ENCODE results near the gene ANKIB1. TPM values are rescaled to one million over a fixed set of nuclear protein-coding genes. Genes with fewer than 3 reads are reported as not detected.
"Not testable (repeated sequence)": the region's sequence is repeated elsewhere in the genome, so short reads cannot be mapped to it uniquely, and the experiment has no call there.

ANKIB1 gene
- total and polyA plus RNA-seq, 9 of the 15 experiments (the other 6 are each of a cell fraction or from before 2014, with no cell fraction given), result 5.9 to 25.2 (median 16.1) TPM

- ChIA-PET CTCF (ENCODE audit: low intra/inter-chr PET ratio) (interaction anchor here (0.5 kb wide), 1 partner anchor 291 kb away, joined by 7 read pairs; no protein-coding TSS in a partner anchor), POLR2A (interaction anchor here (0.8 to 1.1 kb wide), 2 partner anchors 9 to 10 kb away, joined by 3 read pairs; partner anchors contain the start of gene GATAD1)
- no peak overlapping the region for H3K4me2 ChIP-seq (ENCODE audit: insufficient read depth, low read length)
- in situ Hi-C loops (cut with MboI) (loop anchor here (10.0 kb wide), 1 partner anchor 303 kb away; the partner anchor contains the start of gene CYP51A1), intact Hi-C loops (cut with micrococcal nuclease) (no loop called here)
- H2AFZ ChIP-seq (ENCODE audit: low read depth, low read length), result no peak overlapping the region
- H3K4me3 ChIP-seq, result no peak overlapping the region
- WGBS (ENCODE audit: insufficient coverage, low coverage, missing lambda C conversion rate), result 30% methylated on average over 6 of the region's 6 CpGs
- no peaks in the 10 kb centered on the region for H3K9me1 ChIP-seq (ENCODE audit: control insufficient read depth, insufficient read depth, low read length)
- no peak overlapping the region for H3K27ac ChIP-seq (ENCODE audit: extremely low read depth, low read depth, low read length)
- DNase-seq (ENCODE audit: extremely low read depth in 1 of 4, low spot score in 3 of 4), result no peak
- H3K9ac ChIP-seq (ENCODE audit: insufficient read depth in 1 of 2, low read depth in 2 of 2, low read length in 2 of 2), result no peak overlapping the region
- no peaks in the 10 kb centered on the region for H3K79me2 ChIP-seq (ENCODE audit: control insufficient read depth, insufficient read depth, low read length)
- H4K20me1 ChIP-seq (replicated peaks; ENCODE audit: control insufficient read depth, insufficient read depth, low read length), result no peaks in the 10 kb centered on the region
- ATAC-seq, result no peak
- no peaks in the 10 kb centered on the region for H3K36me3 ChIP-seq (ENCODE audit: control insufficient read depth, insufficient read depth, low read length)
- peaks cover 8% of the 10 kb centered on the region; the same call in 1 of the 2 replicates for H3K9me3 ChIP-seq (replicated peaks; ENCODE audit: control insufficient read depth, insufficient read depth, low read depth, low read length)
- FAIRE-seq, result no peak
- no peaks in the 10 kb centered on the region for H3K27me3 ChIP-seq (ENCODE audit: control insufficient read depth in 2 of 2, insufficient read depth in 2 of 2, low read length in 2 of 2)
- TF ChIP-seq ZKSCAN1 (IDR thresholded peaks at IDR 0.05; ENCODE audit: low read depth, low read length) (peak; percentile 77), BRD9 (IDR thresholded peaks at IDR 0.05; ENCODE audit: low read depth, partially characterized antibody) (no peak)
- H3K4me1 ChIP-seq (replicated peaks in 1 of 2; ENCODE audit: control insufficient read depth in 2 of 2, insufficient read depth in 2 of 2, low read length in 2 of 2), result no peaks in the 10 kb centered on the region
- no TSS peak for BruUV-seq (replicated peaks)
These were observed 192.2 kb downstream of the ANKIB1 start for GRCh38 chr7:92437956-92438491.

- not testable (repeated sequence) for H3K4me2 ChIP-seq (ENCODE audit: insufficient read depth, low read length); DNase-seq (ENCODE audit: extremely low read depth in 1 of 4, low spot score in 3 of 4)
- TF ChIP-seq ZEB2 (IDR thresholded peaks at IDR 0.05), result peak; percentile 66; the same call in 1 of the 2 replicates
- peak; percentile 72; the same call in 1 of the 2 replicates for TF ChIP-seq CC2D1A (IDR thresholded peaks at IDR 0.05)
- TF ChIP-seq ELF4 (CRISPR knock-in tag; IDR thresholded peaks at IDR 0.05), result peak; percentile 40; the same call in 1 of the 2 replicates
- peak; percentile 51; the same call in 1 of the 2 replicates for TF ChIP-seq CTBP1 (IDR thresholded peaks at IDR 0.05; ENCODE audit: borderline replicate concordance)
- TF ChIP-seq CBFA2T3 (IDR thresholded peaks at IDR 0.05), result peak; percentile 30; the same call in 1 of the 2 replicates
- TF ChIP-seq MTA1 (IDR thresholded peaks at IDR 0.05; ENCODE audit: borderline replicate concordance), result peak; percentile 87; the same call in 1 of the 2 replicates
- peak in 1 of 2 experiments; percentile 75 for TF ChIP-seq AFF1 (IDR thresholded peaks at IDR 0.05; ENCODE audit: low read depth in 1 of 2, partially characterized antibody in 2 of 2)
- peak; percentile 62; the same call in 1 of the 2 replicates for TF ChIP-seq BCOR (IDR thresholded peaks at IDR 0.05)
- TF ChIP-seq NR2C1 (IDR thresholded peaks at IDR 0.05), result peak; percentile 42; the same call in 1 of the 2 replicates
- peak; percentile 49; the same call in 1 of the 2 replicates for TF ChIP-seq NR2C1 (tag; IDR thresholded peaks at IDR 0.05)
- TF ChIP-seq TRIM28 (IDR thresholded peaks at IDR 0.05), result peak; percentile 84; the same call in 1 of the 2 replicates
- peak; percentile 50; the same call in 1 of the 2 replicates for TF ChIP-seq ADNP (tag; IDR thresholded peaks at IDR 0.05)
These were observed 196.9 kb downstream of the ANKIB1 start for GRCh38 chr7:92442720-92443119.

More at GRCh38 chr7:92442720-92443119, 196.9 kb downstream of the ANKIB1 start:
- H3K9me1 ChIP-seq (ENCODE audit: control insufficient read depth, insufficient read depth, low read length); BruUV-seq (replicated peaks); H3K9ac ChIP-seq (ENCODE audit: insufficient read depth in 1 of 2, low read depth in 2 of 2, low read length in 2 of 2); H3K27me3 ChIP-seq (ENCODE audit: control insufficient read depth in 2 of 2, insufficient read depth in 2 of 2, low read length in 2 of 2); H3K4me3 ChIP-seq; H3K36me3 ChIP-seq (ENCODE audit: control insufficient read depth, insufficient read depth, low read length); ATAC-seq; H3K27ac ChIP-seq (ENCODE audit: extremely low read depth, low read depth, low read length); CTCF ChIA-PET (ENCODE audit: low intra/inter-chr PET ratio); H2AFZ ChIP-seq (ENCODE audit: low read depth, low read length); H4K20me1 ChIP-seq (replicated peaks; ENCODE audit: control insufficient read depth, insufficient read depth, low read length); FAIRE-seq; H3K9me3 ChIP-seq (replicated peaks; ENCODE audit: control insufficient read depth, insufficient read depth, low read depth, low read length); H3K79me2 ChIP-seq (ENCODE audit: control insufficient read depth, insufficient read depth, low read length); H3K4me1 ChIP-seq (replicated peaks in 1 of 2; ENCODE audit: control insufficient read depth in 2 of 2, insufficient read depth in 2 of 2, low read length in 2 of 2); POLR2A ChIA-PET: not testable (repeated sequence)
- 15% methylated on average over 2 of the region's 2 CpGs for WGBS (ENCODE audit: insufficient coverage, low coverage, missing lambda C conversion rate)
- intact Hi-C loops (cut with micrococcal nuclease), result loop anchor here (10.0 kb wide), 1 partner anchor 798 kb away; no protein-coding TSS in a partner anchor
- in situ Hi-C loops (cut with MboI), result loop anchor here (10.0 kb wide), 1 partner anchor 568 kb away; no protein-coding TSS in a partner anchor

All from K562 (cell line).